Stimulated activated CD4-positive, alpha-beta T cell treated with anti-CD3 and anti-CD28 coated beads, TNF-alpha, amount 100 ng/mL, for 48 hours (primary cell): ENCODE measurements around the gene LEMD3.
"Not testable (repeated sequence)": the region's sequence is repeated elsewhere in the genome, so short reads cannot be mapped to it uniquely, and the experiment has no call there.

Experiments used
- DNase-seq, 3 donors: peaks; one replicate each; pipeline ENCODE4 v3.0.0-alpha.2; 2020; ENCODE audit warnings: low read depth in 3 of 3

Gene LEMD3

GRCh38 chr12:65278576-65279368, 109.4 kb downstream of the LEMD3 start, which contains the start of gene MSRB3:
Gene MSRB3 (plus strand): TSS chr12:65278683. CDS start chr12:65308580, 29,897 bp downstream.
- peak in 1 of 3 donors; percentile 8 for DNase-seq

- DNase-seq = no peak
Measured at GRCh38 chr12:65279369-65280112, 110.2 kb downstream of the LEMD3 start.

GRCh38 chr12:65280306-65280705, 110.9 kb downstream of the LEMD3 start:
- no peak for DNase-seq

GRCh38 chr12:65282840-65283239, 113.5 kb downstream of the LEMD3 start:
- no peak for DNase-seq

GRCh38 chr12:65285532-65285931, 116.1 kb downstream of the LEMD3 start:
- not testable (repeated sequence) for DNase-seq

- no peak for DNase-seq
Measured at GRCh38 chr12:65287426-65287825, 118.0 kb downstream of the LEMD3 start.

GRCh38 chr12:65292241-65292640, 122.9 kb downstream of the LEMD3 start:
- no peak for DNase-seq

- no peak for DNase-seq
Measured at GRCh38 chr12:65293735-65294134, 124.4 kb downstream of the LEMD3 start.

GRCh38 chr12:65294641-65295262, 125.4 kb downstream of the LEMD3 start:
- no peak for DNase-seq

GRCh38 chr12:65296508-65297265, 127.3 kb downstream of the LEMD3 start:
- DNase-seq = no peak
